Naive B cell (primary cell): ENCODE data around the gene PTPA. TPM values are rescaled to one million over a fixed set of nuclear protein-coding genes. Genes with fewer than 3 reads are reported as not detected.

Experiments
- ATAC-seq, 2 donors: fragments of 150-1000 bp; cut with Tn5 transposase; 2 replicates each; pipeline ENCODE4 v1.10.0; 2021; ENCODE audit warnings: low read depth in 2 of 2, mild to moderate bottlenecking in 2 of 2, moderate library complexity in 2 of 2
- DNase-seq: peaks from one replicate; pipeline ENCODE4 v3.0.0; 2022
- H3K27ac Mint-ChIP-seq, 6 donors: one replicate each; pipeline ENCODE4 v1.8.0; 2020 to 2022; ENCODE audit warnings: mild to moderate bottlenecking in 6 of 6, mixed read lengths in 6 of 6, moderate library complexity in 5 of 6, inconsistent platforms in 2 of 6
- H3K27me3 Mint-ChIP-seq, 3 donors: one replicate each; pipeline ENCODE4 v1.8.0; 2021 to 2022; ENCODE audit warnings: mixed read lengths in 3 of 3, mild to moderate bottlenecking in 1 of 3
- H3K36me3 Mint-ChIP-seq, 2 donors: one replicate each; pipeline ENCODE4 v1.8.0; 2020 to 2022; ENCODE audit warnings: mixed read lengths in 2 of 2, inconsistent platforms in 1 of 2, mild to moderate bottlenecking in 1 of 2
- H3K4me1 Mint-ChIP-seq, 3 donors: one replicate each; pipeline ENCODE4 v1.8.0; 2020 to 2022; ENCODE audit warnings: mixed read lengths in 3 of 3, inconsistent platforms in 1 of 3, mild to moderate bottlenecking in 1 of 3, moderate library complexity in 1 of 3
- H3K4me3 Mint-ChIP-seq, 8 donors: one replicate each; pipeline ENCODE4 v1.8.0; 2020 to 2022; ENCODE audit warnings: mild to moderate bottlenecking in 8 of 8, mixed read lengths in 8 of 8, moderate library complexity in 8 of 8, inconsistent platforms in 2 of 8
- H3K9me3 Mint-ChIP-seq, 7 donors: one replicate each; pipeline ENCODE4 v1.8.0; 2020 to 2022; ENCODE audit warnings: mixed read lengths in 7 of 7, mild to moderate bottlenecking in 5 of 7, inconsistent platforms in 2 of 7, moderate library complexity in 1 of 7
- polyA plus RNA-seq, 6 donors: library from polyadenylated mRNA; unstranded; fragments of 300-500 nt; fragmentation: Illumina TruSeq; gene quantifications; one replicate each; pipeline ENCODE4 v1.2.3, GENCODE V29; 2021; ENCODE audit warnings: low read depth in 6 of 6

The PTPA gene
- polyA plus RNA-seq, 6 donors from 2014 or later: 8.1 to 18.0 (median 13.5) TPM

GRCh38 chr9:129139233-129139992 is 28.2 kb downstream of the PTPA start:
- no peaks in the 10 kb centered on the region for H3K27me3 Mint-ChIP-seq
- no peaks in the 10 kb centered on the region for H3K36me3 Mint-ChIP-seq
- peak; percentile 59 to 64 for ATAC-seq
- no peaks in the 10 kb centered on the region for H3K9me3 Mint-ChIP-seq
- DNase-seq: peak; percentile 78
- H3K27ac Mint-ChIP-seq: peak overlapping the region; percentile 92 to 99 (median 96)
- H3K4me1 Mint-ChIP-seq: peaks cover 31 to 47% (median 44%) of the 10 kb centered on the region in 3 donors
- peak overlapping the region; percentile 83 to 96 (median 92) for H3K4me3 Mint-ChIP-seq

DNA sequence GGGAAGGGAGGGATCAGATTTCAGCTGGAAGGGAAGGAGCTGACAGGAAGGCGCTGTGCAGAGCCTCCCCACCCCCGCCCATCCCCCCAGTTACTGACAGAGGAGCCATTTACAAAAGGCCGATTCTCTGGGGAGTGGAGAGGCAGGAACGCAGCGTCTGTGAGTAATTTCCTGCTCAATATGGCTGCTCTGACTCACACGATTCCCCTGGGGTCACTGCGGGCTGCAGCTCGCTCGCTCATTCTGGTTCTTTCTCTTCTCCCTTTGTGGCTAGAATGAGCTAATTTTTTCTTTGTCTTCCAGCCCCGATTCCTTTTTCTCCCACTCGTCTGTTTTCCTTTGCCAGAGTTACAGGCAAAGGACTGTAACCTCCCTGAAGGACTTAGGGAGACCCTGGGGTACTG is 28.8 kb downstream of the PTPA start:
- DNase-seq (peak; percentile 86), ATAC-seq (peak; percentile 90 to 91)
- H3K4me1 Mint-ChIP-seq: peaks cover 31 to 47% (median 44%) of the 10 kb centered on the region in 3 donors
- H3K36me3 Mint-ChIP-seq: no peaks in the 10 kb centered on the region
- peak overlapping the region; percentile 92 to 99 (median 96) for H3K27ac Mint-ChIP-seq
- H3K27me3 Mint-ChIP-seq: no peaks in the 10 kb centered on the region
- peak overlapping the region; percentile 83 to 96 (median 92) for H3K4me3 Mint-ChIP-seq
- no peaks in the 10 kb centered on the region for H3K9me3 Mint-ChIP-seq

- no peaks in the 10 kb centered on the region for H3K9me3 Mint-ChIP-seq
- DNase-seq: peak; percentile 5
- peak; percentile 11 to 12 for ATAC-seq
- no peaks in the 10 kb centered on the region for H3K36me3 Mint-ChIP-seq
- H3K27ac Mint-ChIP-seq: peak overlapping the region; percentile 92 to 99 (median 96)
- H3K4me1 Mint-ChIP-seq: peaks cover 31 to 47% (median 44%) of the 10 kb centered on the region in 3 donors
- peak overlapping the region; percentile 83 to 96 (median 92) for H3K4me3 Mint-ChIP-seq
- H3K27me3 Mint-ChIP-seq: no peaks in the 10 kb centered on the region
Measured at GRCh38 chr9:129140397-129141065, 29.3 kb downstream of the PTPA start.

GRCh38 chr9:129141066-129142041 is 30.1 kb downstream of the PTPA start:
- no peak for ATAC-seq
- H3K36me3 Mint-ChIP-seq: no peaks in the 10 kb centered on the region
- peak overlapping the region; percentile 78 to 96 (median 92) for H3K4me3 Mint-ChIP-seq

GRCh38 chr9:129142138-129142935 is 31.1 kb downstream of the PTPA start:
- Mint-ChIP-seq H3K4me3 (peak overlapping the region in 7 of 8 donors; percentile 50 to 96 (median 76)), H3K36me3 (no peaks in the 10 kb centered on the region), H3K27ac (peak overlapping the region in 5 of 6 donors; percentile 44 to 97 (median 62)), H3K27me3 (no peaks in the 10 kb centered on the region), H3K4me1 (peaks cover 31 to 47% (median 44%) of the 10 kb centered on the region in 3 donors), H3K9me3 (no peaks in the 10 kb centered on the region)
- ATAC-seq (no peak), DNase-seq (no peak)

More at GRCh38 chr9:129141066-129142041, 30.1 kb downstream of the PTPA start:
- Mint-ChIP-seq H3K27me3 (no peaks in the 10 kb centered on the region), H3K4me1 (peaks cover 31 to 47% (median 44%) of the 10 kb centered on the region in 3 donors), H3K27ac (peak overlapping the region; percentile 51 to 97 (median 92)), H3K9me3 (no peaks in the 10 kb centered on the region)
- peak; percentile 48 for DNase-seq

DNA sequence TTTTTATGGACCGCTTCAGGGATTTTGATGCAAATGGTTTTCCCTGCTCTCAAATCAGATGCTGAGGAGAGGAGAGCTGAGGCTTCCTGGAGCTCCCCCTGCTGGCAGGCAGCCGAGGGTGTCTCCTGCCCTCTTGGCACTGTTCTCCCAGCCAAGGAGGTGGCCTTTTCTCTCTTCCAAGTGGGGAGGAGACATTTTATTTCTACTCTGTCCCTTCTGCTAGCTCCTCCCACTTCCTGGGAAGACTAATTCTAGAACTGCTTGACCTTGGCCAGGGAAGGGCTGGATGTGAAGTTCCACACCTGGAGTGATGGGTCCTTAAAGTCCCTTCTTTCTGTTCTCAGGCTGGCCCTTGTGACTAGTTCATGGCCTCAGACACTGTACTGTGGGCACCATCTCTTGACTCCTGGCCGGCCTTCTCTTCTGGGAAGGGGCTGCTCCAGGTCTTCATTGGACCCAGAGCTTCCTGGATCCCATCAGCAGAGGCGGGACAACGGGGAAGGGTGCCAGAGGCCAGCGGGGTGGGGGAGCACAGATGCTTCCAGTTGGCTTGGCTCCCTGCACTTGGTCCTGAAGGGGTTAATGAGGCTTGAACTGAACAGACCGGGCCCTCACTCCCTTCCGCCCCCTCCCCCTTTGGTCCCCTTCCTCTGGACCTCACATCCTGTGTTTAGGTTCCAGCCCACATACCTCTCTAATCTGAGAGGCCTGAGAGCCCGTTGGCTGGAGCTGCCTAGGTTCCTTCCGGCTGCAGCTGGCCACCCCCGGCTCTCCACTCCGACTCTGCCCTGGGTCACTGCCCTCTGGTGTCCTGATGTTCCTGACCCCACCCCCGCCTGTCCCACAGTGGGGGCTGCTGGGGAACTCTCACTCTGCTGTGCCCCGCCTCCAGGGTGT is 32.1 kb downstream of the PTPA start:
- ATAC-seq: peak in 1 of 2 donors; percentile 21
- Mint-ChIP-seq H3K27ac (peak overlapping the region in 5 of 6 donors; percentile 30 to 92 (median 61)), H3K9me3 (no peaks in the 10 kb centered on the region), H3K27me3 (no peaks in the 10 kb centered on the region), H3K4me1 (peaks cover 31 to 47% (median 44%) of the 10 kb centered on the region in 3 donors), H3K36me3 (no peaks in the 10 kb centered on the region), H3K4me3 (peak overlapping the region in 7 of 8 donors; percentile 42 to 76 (median 66))
- peak; percentile 66 for DNase-seq

DNA sequence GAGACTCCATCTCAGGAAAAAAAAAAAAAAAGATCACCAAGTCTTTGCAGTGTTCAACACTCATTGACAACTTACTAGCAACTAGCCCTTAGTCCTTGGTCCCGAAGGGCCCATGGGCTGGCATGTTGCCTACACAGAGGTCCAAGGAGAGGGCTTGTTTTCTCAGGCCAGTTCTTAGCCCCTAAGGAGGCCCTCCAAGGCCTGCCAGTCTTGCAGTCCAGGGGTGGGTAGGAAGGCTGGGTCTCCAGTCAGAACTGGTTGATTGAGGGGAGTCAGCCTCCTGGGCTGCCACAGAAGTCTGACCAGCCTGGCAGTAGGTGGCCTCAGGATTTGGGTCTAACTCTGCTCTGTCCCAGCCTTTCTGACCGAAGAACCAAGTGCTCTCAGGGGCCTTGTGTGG is 34.1 kb downstream of the PTPA start:
- ATAC-seq (no peak), DNase-seq (no peak)
- Mint-ChIP-seq H3K27ac (no peak overlapping the region), H3K9me3 (no peaks in the 10 kb centered on the region), H3K4me1 (peaks cover 30 to 33% (median 32%) of the 10 kb centered on the region in 3 donors), H3K4me3 (peak overlapping the region in 1 of 8 donors; percentile 44), H3K27me3 (no peaks in the 10 kb centered on the region), H3K36me3 (no peaks in the 10 kb centered on the region)

- Mint-ChIP-seq H3K36me3 (no peaks in the 10 kb centered on the region), H3K4me1 (peaks cover 26 to 27% (median 27%) of the 10 kb centered on the region in 3 donors), H3K27me3 (no peaks in the 10 kb centered on the region), H3K9me3 (no peaks in the 10 kb centered on the region), H3K27ac (peak overlapping the region in 1 of 6 donors; percentile 41), H3K4me3 (no peak overlapping the region)
- ATAC-seq (no peak), DNase-seq (no peak)
Measured at GRCh38 chr9:129145841-129146292, 34.7 kb downstream of the PTPA start.

- no peaks in the 10 kb centered on the region for H3K27me3 Mint-ChIP-seq
- H3K4me1 Mint-ChIP-seq: peaks cover 21 to 22% (median 21%) of the 10 kb centered on the region in 3 donors
- ATAC-seq (no peak), DNase-seq (no peak)
- peak overlapping the region in 1 of 6 donors; percentile 42 for H3K27ac Mint-ChIP-seq
- no peaks in the 10 kb centered on the region for H3K9me3 Mint-ChIP-seq
- H3K4me3 Mint-ChIP-seq: peak overlapping the region in 1 of 8 donors; percentile 12
- no peaks in the 10 kb centered on the region for H3K36me3 Mint-ChIP-seq
Measured at GRCh38 chr9:129146441-129146941, 35.3 kb downstream of the PTPA start.

DNA sequence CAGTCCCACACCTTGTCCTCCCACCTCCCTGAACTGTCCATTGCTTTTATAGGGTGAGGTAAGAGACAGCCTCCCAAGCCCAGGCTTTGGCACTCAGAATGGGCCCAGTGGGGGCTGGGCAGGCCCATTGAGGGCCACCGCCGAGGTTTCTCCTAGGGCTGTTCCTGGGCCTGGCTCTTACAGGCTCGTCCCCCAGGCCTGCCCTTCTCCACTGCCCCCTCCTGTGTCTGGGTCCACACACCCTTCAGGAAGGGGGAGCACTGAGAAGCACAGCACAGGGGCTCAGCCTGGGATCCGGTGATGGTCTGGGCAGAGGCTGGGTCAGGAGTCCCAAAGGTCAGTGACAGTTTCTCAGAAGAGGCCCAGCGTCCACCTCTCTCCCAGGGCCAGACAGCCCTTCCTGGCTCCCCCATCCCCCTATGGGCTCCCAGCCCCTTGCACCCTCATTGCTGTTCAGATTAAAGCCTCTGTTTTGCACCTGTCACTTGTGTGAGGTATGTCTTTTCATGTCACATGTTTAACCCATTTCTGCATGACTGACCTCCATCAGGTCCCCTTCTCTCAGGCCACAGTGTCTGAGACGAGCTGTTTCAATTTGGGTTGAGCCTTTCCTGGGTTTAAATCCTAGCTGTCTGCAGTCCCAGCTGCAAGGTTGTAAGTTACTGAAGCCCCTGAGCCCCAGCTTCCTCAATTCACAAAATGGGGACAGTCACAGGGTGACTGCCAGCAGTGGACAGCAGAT is 37.4 kb downstream of the PTPA start:
- Mint-ChIP-seq H3K27ac (peak overlapping the region in 2 of 6 donors; percentile 54 to 59), H3K27me3 (no peaks in the 10 kb centered on the region), H3K9me3 (no peaks in the 10 kb centered on the region), H3K36me3 (no peaks in the 10 kb centered on the region), H3K4me1 (peaks cover 4 to 17% (median 10%) of the 10 kb centered on the region in 3 donors), H3K4me3 (no peak overlapping the region)
- DNase-seq: no peak
- ATAC-seq: no peak

- peak overlapping the region in 2 of 6 donors; percentile 43 to 82 for H3K27ac Mint-ChIP-seq
- H3K4me3 Mint-ChIP-seq: no peak overlapping the region
- ATAC-seq (no peak), DNase-seq (no peak)
- H3K4me1 Mint-ChIP-seq: peaks cover 4 to 13% (median 5%) of the 10 kb centered on the region in 3 donors
- no peaks in the 10 kb centered on the region for H3K27me3 Mint-ChIP-seq
- no peaks in the 10 kb centered on the region for H3K9me3 Mint-ChIP-seq
- no peaks in the 10 kb centered on the region for H3K36me3 Mint-ChIP-seq
Measured at GRCh38 chr9:129149442-129149841, 38.2 kb downstream of the PTPA start.
